MM.1S (cell line): ENCODE measurements around the gene C16orf46.

ENCODE experiments used
- CTCF ChIP-seq: fragments of 300-600 bp; sonication (generic); IDR thresholded peaks from 2 replicates; pipeline ENCODE4 v1.5.1; 2016; ENCODE audit warnings: antibody characterized with exemption, low read length, mixed read lengths
- EZH2 ChIP-seq: fragments of 300-600 bp; sonication (generic); optimal IDR thresholded peaks from 2 replicates; pipeline ENCODE3; 2017; ENCODE audit warnings: low read depth, mild to moderate bottlenecking, antibody characterized with exemption, low read length, mixed read lengths
- EZH2phosphoT487 ChIP-seq: fragments of 300-600 bp; sonication (generic); IDR thresholded peaks from 2 replicates; pipeline ENCODE4 v1.6.1; 2018; ENCODE audit warnings: antibody characterized with exemption, low read length

- TF ChIP-seq CTCF, result no peak
- no peak for TF ChIP-seq EZH2
- no peak for TF ChIP-seq EZH2phosphoT487
These were observed 34.2 kb downstream of the C16orf46 start for GRCh38 chr16:81042821-81043220.
